Caco-2 (cell line): Measurements from ENCODE around the gene RND2. TPM values are rescaled to one million over a fixed set of nuclear protein-coding genes. Genes with fewer than 3 reads are reported as not detected.

Experiments
- BruUV-seq: library from RNA; stranded (reverse); fragments of 400-500 nt; replicated peaks from 2 replicates; lab custom pipeline; 2021; lab: Mats Ljungman, UMichigan
- CTCF ChIA-PET: fragments of 300-600 bp; sonication (Branson Sonifier 250); formaldehyde crosslinking; loops from one replicate; lab custom pipeline; 2022; ENCODE audit warnings: antibody characterized with exemption; lab: Charles Lee
- POLR2A ChIA-PET: fragments of 300-600 bp; sonication (Branson Sonifier 250); formaldehyde crosslinking; loops from one replicate; lab custom pipeline; 2022; ENCODE audit warnings: antibody characterized with exemption; lab: Charles Lee
- DNase-seq, 2 experiments: peaks; one replicate each; pipeline versions ENCODE4 v3.0.0 to v3.0.0-alpha.2; 2020 to 2022
- H3K27me3 ChIP-seq: replicated peaks from 2 replicates; pipeline ENCODE4 v1.6.0; 2011; ENCODE audit warnings: low read length; ENCODE audit not compliant: control insufficient read depth, insufficient read depth
- H3K36me3 ChIP-seq: 2 replicates; pipeline ENCODE4 v1.5.1; 2011; ENCODE audit warnings: low read length; ENCODE audit not compliant: control insufficient read depth, insufficient read depth
- H3K4me1 ChIP-seq: fragments of 250-450 bp; sonication (Bioruptor Pico); 2 replicates; pipeline ENCODE4 v1.5.1; 2020; ENCODE audit warnings: mild to moderate bottlenecking
- H3K4me3 ChIP-seq: 2 replicates; pipeline ENCODE4 v1.5.1; 2011; ENCODE audit warnings: low read depth, mild to moderate bottlenecking, control low read depth, low read length
- H3K9me3 ChIP-seq: fragments of 250-450 bp; sonication (Bioruptor Pico); 2 replicates; pipeline ENCODE4 v1.5.1; 2020; ENCODE audit warnings: mild to moderate bottlenecking, moderate library complexity
- H3K27ac Mint-ChIP-seq: one replicate; pipeline ENCODE4 v1.8.0; 2022; ENCODE audit warnings: mixed read lengths; ENCODE audit not compliant: unreplicated experiment
- H3K27me3 Mint-ChIP-seq: one replicate; pipeline ENCODE4 v1.8.0; 2022; ENCODE audit warnings: mixed read lengths; ENCODE audit not compliant: insufficient read depth, unreplicated experiment
- H3K36me3 Mint-ChIP-seq: one replicate; pipeline ENCODE4 v1.8.0; 2022; ENCODE audit warnings: mild to moderate bottlenecking, mixed read lengths; ENCODE audit not compliant: insufficient read depth, unreplicated experiment
- H3K4me1 Mint-ChIP-seq: one replicate; pipeline ENCODE4 v1.8.0; 2022; ENCODE audit warnings: low read depth, mixed read lengths; ENCODE audit not compliant: unreplicated experiment
- H3K4me3 Mint-ChIP-seq: one replicate; pipeline ENCODE4 v1.8.0; 2022; ENCODE audit warnings: mild to moderate bottlenecking, moderate library complexity, mixed read lengths; ENCODE audit not compliant: unreplicated experiment
- H3K9me3 Mint-ChIP-seq: one replicate; pipeline ENCODE4 v1.8.0; 2022; ENCODE audit warnings: mixed read lengths; ENCODE audit not compliant: unreplicated experiment
- CTCF ChIP-seq, 2 experiments: fragments of 200-600 bp in 1 of 2; IDR thresholded peaks; 1 replicate in 1 of 2; 2 replicates in 1 of 2; pipeline versions ENCODE4 v1.5.1 to v1.8.0; 2011 to 2022; ENCODE audit warnings: antibody characterized with exemption in 1 of 2, control low read depth in 1 of 2, inconsistent platforms in 1 of 2, low read depth in 1 of 2, low read length in 1 of 2, mild to moderate bottlenecking in 1 of 2, moderate library complexity in 1 of 2; ENCODE audit not compliant: insufficient read depth in 1 of 2, severe bottlenecking in 1 of 2, unreplicated experiment in 1 of 2
- intact Hi-C: fragments of 100-400 bp; cut with micrococcal nuclease; formaldehyde crosslinking; loops from one replicate; pipeline ENCODE4 v1.10.0; 2022; ENCODE audit not compliant: unreplicated experiment
- total RNA-seq: library from RNA; stranded (reverse); gene quantifications from 2 replicates; pipeline ENCODE4 v1.2.3, GENCODE V29; 2022

The RND2 gene
- total RNA-seq, 1 experiment from 2014 or later = 1.2 TPM

GRCh38 chr17:43030137-43030767 is 5.2 kb downstream of the RND2 start:
- H3K4me3 ChIP-seq = no peak overlapping the region
- POLR2A ChIA-PET = interaction anchor here (0.6 to 1.1 kb wide), 2 partner anchors 32 to 337 kb away, joined by 4 to 8 read pairs; no protein-coding TSS in a partner anchor
- Mint-ChIP-seq H3K4me1 (peaks cover 10% of the 10 kb centered on the region), H3K27me3 (no peaks in the 10 kb centered on the region), H3K4me3 (no peak overlapping the region), H3K27ac (peak overlapping the region; percentile 2), H3K9me3 (no peaks in the 10 kb centered on the region), H3K36me3 (no peaks in the 10 kb centered on the region)
- no peaks in the 10 kb centered on the region for H3K9me3 ChIP-seq
- DNase-seq = no peak
- H3K4me1 ChIP-seq = peaks cover 16% of the 10 kb centered on the region
- H3K27me3 ChIP-seq = no peaks in the 10 kb centered on the region
- CTCF ChIA-PET = interaction anchor here (0.5 kb wide), 1 partner anchor 106 kb away, joined by 4 read pairs; no protein-coding TSS in a partner anchor
- no TSS peak for BruUV-seq
- intact Hi-C loops = no loop called here
- no peaks in the 10 kb centered on the region for H3K36me3 ChIP-seq
- TF ChIP-seq CTCF (IDR thresholded peaks at IDR 0.05; ENCODE audit: insufficient read depth in 1 of 2, low read depth in 1 of 2, low read length in 1 of 2, severe bottlenecking in 1 of 2, unreplicated experiment in 1 of 2) = no peak

GRCh38 chr17:43031666-43032065 is 6.6 kb downstream of the RND2 start:
- Mint-ChIP-seq H3K9me3 (no peaks in the 10 kb centered on the region), H3K4me3 (no peak overlapping the region), H3K4me1 (peaks cover 10% of the 10 kb centered on the region), H3K27ac (no peak overlapping the region), H3K27me3 (no peaks in the 10 kb centered on the region), H3K36me3 (no peaks in the 10 kb centered on the region)
- BruUV-seq = no TSS peak
- intact Hi-C loops = no loop called here
- no peak for TF ChIP-seq CTCF (IDR thresholded peaks at IDR 0.05; ENCODE audit: insufficient read depth in 1 of 2, low read depth in 1 of 2, low read length in 1 of 2, severe bottlenecking in 1 of 2, unreplicated experiment in 1 of 2)
- Histone ChIP-seq H3K9me3 (no peaks in the 10 kb centered on the region), H3K27me3 (no peaks in the 10 kb centered on the region), H3K4me3 (no peak overlapping the region), H3K36me3 (no peaks in the 10 kb centered on the region), H3K4me1 (peaks cover 16% of the 10 kb centered on the region)
- ChIA-PET POLR2A (no interaction called here), CTCF (interaction anchor here (1.0 kb wide), 1 partner anchor 35 kb away, joined by 3 read pairs; no protein-coding TSS in a partner anchor)
- no peak for DNase-seq

GRCh38 chr17:43033948-43034881 is 9.2 kb downstream of the RND2 start:
- H3K9me3 Mint-ChIP-seq = no peaks in the 10 kb centered on the region
- POLR2A ChIA-PET = no interaction called here
- H3K36me3 Mint-ChIP-seq = no peaks in the 10 kb centered on the region
- peak overlapping the region; percentile 35 for H3K27ac Mint-ChIP-seq
- intact Hi-C loops = no loop called here
- Histone ChIP-seq H3K27me3 (no peaks in the 10 kb centered on the region), H3K4me1 (peaks cover 16% of the 10 kb centered on the region), H3K9me3 (no peaks in the 10 kb centered on the region), H3K36me3 (no peaks in the 10 kb centered on the region), H3K4me3 (no peak overlapping the region)
- no TSS peak for BruUV-seq
- peaks cover 10% of the 10 kb centered on the region for H3K4me1 Mint-ChIP-seq
- H3K4me3 Mint-ChIP-seq = no peak overlapping the region
- H3K27me3 Mint-ChIP-seq = no peaks in the 10 kb centered on the region
- peak in 1 of 2 experiments; percentile 53 for DNase-seq
- no peak for TF ChIP-seq CTCF (IDR thresholded peaks at IDR 0.05; ENCODE audit: insufficient read depth in 1 of 2, low read depth in 1 of 2, low read length in 1 of 2, severe bottlenecking in 1 of 2, unreplicated experiment in 1 of 2)
- CTCF ChIA-PET = interaction anchor here (0.6 kb wide), 1 partner anchor 155 kb away, joined by 5 read pairs; no protein-coding TSS in a partner anchor
